Globus pallidus (tissue), 1 donor: ENCODE results near the gene CRYGN.

Experiments used
- DNase-seq: peaks from one replicate; pipeline ENCODE4 v3.0.0-alpha.2; 2015; ENCODE audit warnings: low spot score

CRYGN gene

GRCh38 chr7:151379534-151380198, 60.3 kb downstream of the CRYGN start:
- no peak for DNase-seq

- DNase-seq = no peak
Observed at GRCh38 chr7:151379193-151379520, 60.8 kb downstream of the CRYGN start.
